Measurements from ENCODE around the gene FBXW4. TPM values are rescaled to one million over a fixed set of nuclear protein-coding genes. Genes with fewer than 3 reads are reported as not detected.

The FBXW4 gene
- total and polyA plus RNA-seq, 7 experiments from 2014 or later, result 6.1 to 105 (median 73.2) TPM

- ChIA-PET CTCF (interaction anchor here (0.6 to 0.7 kb wide), 2 partner anchors 84 to 219 kb away, joined by 3 to 5 read pairs; no protein-coding TSS in a partner anchor), POLR2A (no interaction called here)
- Mint-ChIP-seq H3K4me1 (peaks cover 0 to 11% (median 5%) of the 10 kb centered on the region in 7 donors), H3K9me3 (no peaks in the 10 kb centered on the region), H3K4me3 (no peak overlapping the region), H3K27ac (peak overlapping the region in 1 of 9 donors; percentile 36), H3K27me3 (no peaks in the 10 kb centered on the region), H3K36me3 (peaks cover 4 to 43% (median 18%) of the 10 kb centered on the region in 5 donors)
- no peak for ATAC-seq
- intact Hi-C loops (cut with micrococcal nuclease), result no loop called here
- Histone ChIP-seq H3K27ac (ENCODE audit: low read depth, low read length) (no peak overlapping the region), H3K27me3 (ENCODE audit: control insufficient read depth in 2 of 2, insufficient read depth in 2 of 2, low read length in 2 of 2) (no peaks in the 10 kb centered on the region), H3K4me3 (ENCODE audit: low read length) (no peak overlapping the region), H3K4me1 (ENCODE audit: control insufficient read depth in 2 of 2, insufficient read depth in 2 of 2, low read length in 2 of 2) (no peaks in the 10 kb centered on the region), H3K9me3 (ENCODE audit: control insufficient read depth in 2 of 3, low read length in 3 of 3) (no peaks in the 10 kb centered on the region), H3K36me3 (ENCODE audit: control insufficient read depth in 2 of 3, insufficient read depth in 3 of 3, low read length in 3 of 3) (peaks cover 3 to 82% (median 23%) of the 10 kb centered on the region in 3 experiments)
- DNase-seq, result no peak
Measured at GRCh38 chr10:101655570-101655969, 39.4 kb downstream of the FBXW4 start.

GRCh38 chr10:101653536-101653935 is 41.4 kb downstream of the FBXW4 start:
- no peaks in the 10 kb centered on the region for H3K27me3 Mint-ChIP-seq
- intact Hi-C loops (cut with micrococcal nuclease), result no loop called here
- Histone ChIP-seq H3K36me3 (ENCODE audit: control insufficient read depth in 2 of 3, insufficient read depth in 3 of 3, low read length in 3 of 3) (peaks cover 0 to 78% (median 23%) of the 10 kb centered on the region in 3 experiments), H3K27me3 (ENCODE audit: control insufficient read depth in 2 of 2, insufficient read depth in 2 of 2, low read length in 2 of 2) (no peaks in the 10 kb centered on the region), H3K9me3 (ENCODE audit: control insufficient read depth in 2 of 3, low read length in 3 of 3) (no peaks in the 10 kb centered on the region), H3K4me3 (ENCODE audit: low read length) (no peak overlapping the region), H3K27ac (ENCODE audit: low read depth, low read length) (no peak overlapping the region), H3K4me1 (ENCODE audit: control insufficient read depth in 2 of 2, insufficient read depth in 2 of 2, low read length in 2 of 2) (no peaks in the 10 kb centered on the region)
- ATAC-seq, result no peak
- CTCF ChIA-PET, result no interaction called here
- H3K4me1 Mint-ChIP-seq, result peaks cover 0 to 19% (median 11%) of the 10 kb centered on the region in 7 donors
- H3K4me3 Mint-ChIP-seq, result no peak overlapping the region
- H3K9me3 Mint-ChIP-seq, result no peaks in the 10 kb centered on the region
- peaks cover 4 to 40% (median 16%) of the 10 kb centered on the region in 5 donors for H3K36me3 Mint-ChIP-seq
- POLR2A ChIA-PET, result interaction anchor here (0.6 kb wide), 1 partner anchor 61 kb away, joined by 7 read pairs; no protein-coding TSS in a partner anchor
- no peak for DNase-seq
- H3K27ac Mint-ChIP-seq, result no peak overlapping the region

- intact Hi-C loops (cut with micrococcal nuclease), result no loop called here
- peaks cover 0 to 42% (median 8%) of the 10 kb centered on the region in 5 donors for H3K36me3 Mint-ChIP-seq
- H3K27ac Mint-ChIP-seq, result no peak overlapping the region
- DNase-seq, result no peak
- no peaks in the 10 kb centered on the region for H3K27me3 Mint-ChIP-seq
- no peaks in the 10 kb centered on the region for H3K4me1 ChIP-seq (ENCODE audit: control insufficient read depth in 2 of 2, insufficient read depth in 2 of 2, low read length in 2 of 2)
- POLR2A ChIA-PET, result no interaction called here
- no peaks in the 10 kb centered on the region for H3K9me3 Mint-ChIP-seq
- no peak overlapping the region for H3K4me3 Mint-ChIP-seq
- no peak overlapping the region for H3K27ac ChIP-seq (ENCODE audit: low read depth, low read length)
- ATAC-seq, result no peak
- H3K4me1 Mint-ChIP-seq, result peaks cover 0 to 24% (median 7%) of the 10 kb centered on the region in 7 donors
- H3K27me3 ChIP-seq (ENCODE audit: control insufficient read depth in 2 of 2, insufficient read depth in 2 of 2, low read length in 2 of 2), result no peaks in the 10 kb centered on the region
- CTCF ChIA-PET, result no interaction called here
- H3K4me3 ChIP-seq (ENCODE audit: low read length), result no peak overlapping the region
- H3K9me3 ChIP-seq (ENCODE audit: control insufficient read depth in 2 of 3, low read length in 3 of 3), result no peaks in the 10 kb centered on the region
- H3K36me3 ChIP-seq (ENCODE audit: control insufficient read depth in 2 of 3, insufficient read depth in 3 of 3, low read length in 3 of 3), result peaks cover 0 to 80% (median 23%) of the 10 kb centered on the region in 3 experiments
Measured at GRCh38 chr10:101651336-101651735, 43.6 kb downstream of the FBXW4 start.

DNA sequence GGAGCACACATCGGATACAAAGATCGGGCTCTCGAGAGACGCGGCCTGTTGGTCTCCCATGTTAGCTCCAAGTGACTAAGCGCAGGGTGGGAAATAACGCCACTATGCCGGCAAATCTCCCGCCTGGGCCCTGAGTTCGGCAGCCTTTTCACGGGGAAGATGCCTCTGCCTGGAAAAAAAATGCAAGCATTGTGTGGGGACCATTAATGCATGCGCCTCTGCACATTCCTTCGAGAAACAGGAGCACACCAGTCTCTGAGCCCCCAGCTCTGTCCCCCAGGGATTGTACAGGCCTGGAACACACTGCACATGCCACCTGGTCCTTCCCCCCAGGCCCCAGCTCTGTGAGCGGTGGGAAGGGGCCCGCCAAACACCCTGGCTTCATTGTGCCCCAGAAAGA is 44.1 kb downstream of the FBXW4 start:
- Histone ChIP-seq H3K4me3 (ENCODE audit: low read length) (no peak overlapping the region), H3K36me3 (ENCODE audit: control insufficient read depth in 2 of 3, insufficient read depth in 3 of 3, low read length in 3 of 3) (peaks cover 0 to 80% (median 21%) of the 10 kb centered on the region in 3 experiments), H3K27ac (ENCODE audit: low read depth, low read length) (no peak overlapping the region), H3K27me3 (ENCODE audit: control insufficient read depth in 2 of 2, insufficient read depth in 2 of 2, low read length in 2 of 2) (no peaks in the 10 kb centered on the region), H3K4me1 (ENCODE audit: control insufficient read depth in 2 of 2, insufficient read depth in 2 of 2, low read length in 2 of 2) (no peaks in the 10 kb centered on the region), H3K9me3 (ENCODE audit: control insufficient read depth in 2 of 3, low read length in 3 of 3) (no peaks in the 10 kb centered on the region)
- Mint-ChIP-seq H3K36me3 (peaks cover 0 to 38% (median 7%) of the 10 kb centered on the region in 5 donors), H3K4me3 (no peak overlapping the region), H3K27ac (no peak overlapping the region), H3K27me3 (no peaks in the 10 kb centered on the region), H3K9me3 (no peaks in the 10 kb centered on the region), H3K4me1 (peaks cover 0 to 20% (median 5%) of the 10 kb centered on the region in 7 donors)
- ATAC-seq, result no peak
- intact Hi-C loops (cut with micrococcal nuclease), result no loop called here
- ChIA-PET POLR2A (no interaction called here), CTCF (no interaction called here)
- no peak for DNase-seq

DNA sequence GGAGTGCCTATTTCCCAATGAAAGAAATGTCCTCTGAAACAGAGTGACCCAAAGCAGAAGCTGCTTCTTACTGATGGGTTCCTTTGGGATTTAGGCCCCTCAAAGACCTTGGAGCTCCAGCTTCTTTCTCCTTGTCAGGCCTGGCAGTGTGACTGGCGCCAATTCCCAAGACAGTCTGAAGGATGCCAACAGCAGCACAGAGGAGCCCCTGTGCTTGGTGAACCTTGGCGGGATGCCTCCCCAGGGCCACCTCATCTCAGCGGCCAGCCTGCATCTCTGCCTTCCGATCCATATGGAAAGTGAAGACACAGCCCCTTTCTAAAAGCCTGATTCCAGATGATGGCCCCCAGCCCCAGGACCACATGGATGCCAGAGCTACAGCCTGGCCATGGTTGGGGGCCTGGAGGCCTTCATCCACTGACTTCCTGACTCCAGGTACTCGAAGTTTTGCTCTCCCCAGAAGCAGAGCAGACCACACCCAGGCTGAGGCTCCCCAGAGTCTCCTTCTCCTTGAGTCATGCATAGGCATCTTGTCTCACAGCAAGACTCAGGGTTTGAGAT is 45.4 kb downstream of the FBXW4 start:
- H3K36me3 Mint-ChIP-seq, result peaks cover 0 to 30% (median 5%) of the 10 kb centered on the region in 5 donors
- ATAC-seq, result no peak
- CTCF ChIA-PET, result no interaction called here

GRCh38 chr10:101647255-101647654 is 47.7 kb downstream of the FBXW4 start:
- no peaks in the 10 kb centered on the region for H3K27me3 Mint-ChIP-seq
- Histone ChIP-seq H3K27ac (ENCODE audit: low read depth, low read length) (no peak overlapping the region), H3K9me3 (ENCODE audit: control insufficient read depth in 2 of 3, low read length in 3 of 3) (no peaks in the 10 kb centered on the region), H3K4me3 (ENCODE audit: low read length) (no peak overlapping the region), H3K27me3 (ENCODE audit: control insufficient read depth in 2 of 2, insufficient read depth in 2 of 2, low read length in 2 of 2) (no peaks in the 10 kb centered on the region), H3K4me1 (ENCODE audit: control insufficient read depth in 2 of 2, insufficient read depth in 2 of 2, low read length in 2 of 2) (no peaks in the 10 kb centered on the region), H3K36me3 (ENCODE audit: control insufficient read depth in 2 of 3, insufficient read depth in 3 of 3, low read length in 3 of 3) (peaks cover 0 to 87% (median 6%) of the 10 kb centered on the region in 3 experiments)
- ATAC-seq, result no peak
- CTCF ChIA-PET, result no interaction called here
- H3K9me3 Mint-ChIP-seq, result no peaks in the 10 kb centered on the region
- peaks cover 3 to 38% (median 5%) of the 10 kb centered on the region in 5 donors for H3K36me3 Mint-ChIP-seq
- POLR2A ChIA-PET, result no interaction called here
- peak overlapping the region in 1 of 9 donors; percentile 60 for H3K27ac Mint-ChIP-seq
- no peak overlapping the region for H3K4me3 Mint-ChIP-seq
- intact Hi-C loops (cut with micrococcal nuclease), result no loop called here
- no peak for DNase-seq
- H3K4me1 Mint-ChIP-seq, result peaks cover 0 to 29% (median 15%) of the 10 kb centered on the region in 7 donors

More for the DNA sequence above, 45.4 kb downstream of the FBXW4 start:
- no peaks in the 10 kb centered on the region for H3K9me3 ChIP-seq (ENCODE audit: control insufficient read depth in 2 of 3, low read length in 3 of 3)
- Mint-ChIP-seq H3K4me3 (no peak overlapping the region), H3K27me3 (no peaks in the 10 kb centered on the region), H3K27ac (peak overlapping the region in 1 of 9 donors; percentile 49), H3K9me3 (no peaks in the 10 kb centered on the region), H3K4me1 (peaks cover 0 to 21% (median 9%) of the 10 kb centered on the region in 7 donors)
- H3K4me1 ChIP-seq (ENCODE audit: control insufficient read depth in 2 of 2, insufficient read depth in 2 of 2, low read length in 2 of 2), result no peaks in the 10 kb centered on the region
- H3K36me3 ChIP-seq (ENCODE audit: control insufficient read depth in 2 of 3, insufficient read depth in 3 of 3, low read length in 3 of 3), result peaks cover 0 to 80% (median 16%) of the 10 kb centered on the region in 3 experiments
- POLR2A ChIA-PET, result interaction anchor here (1.1 kb wide), 1 partner anchor 9 kb away, joined by 3 read pairs; no protein-coding TSS in a partner anchor
- intact Hi-C loops (cut with micrococcal nuclease), result no loop called here
- no peak overlapping the region for H3K4me3 ChIP-seq (ENCODE audit: low read length)
- no peak overlapping the region for H3K27ac ChIP-seq (ENCODE audit: low read depth, low read length)
- DNase-seq, result no peak
- no peaks in the 10 kb centered on the region for H3K27me3 ChIP-seq (ENCODE audit: control insufficient read depth in 2 of 2, insufficient read depth in 2 of 2, low read length in 2 of 2)

DNA sequence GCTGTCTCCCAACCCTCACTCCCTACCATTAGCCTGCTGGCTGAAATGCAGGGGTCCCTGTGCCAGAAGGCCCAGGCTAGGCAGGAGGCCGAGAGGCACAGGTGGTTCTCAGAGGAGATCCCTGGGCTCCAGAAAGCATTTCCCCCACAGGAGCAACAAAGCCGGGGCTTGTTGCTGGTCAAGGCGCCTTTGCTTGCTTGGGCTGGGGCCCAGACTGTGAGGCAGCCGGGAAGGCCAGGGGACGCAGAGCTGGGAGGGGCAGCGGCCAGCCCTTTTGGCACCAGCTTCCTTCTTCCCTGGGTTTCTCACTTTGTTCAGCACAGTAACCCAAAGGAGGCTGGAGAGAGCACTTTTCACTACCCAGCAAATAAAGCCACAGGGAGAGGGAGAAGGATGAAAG is 48.6 kb downstream of the FBXW4 start:
- H3K27ac ChIP-seq (ENCODE audit: low read depth, low read length), result no peak overlapping the region
- Mint-ChIP-seq H3K36me3 (peaks cover 4 to 42% (median 6%) of the 10 kb centered on the region in 5 donors), H3K27ac (no peak overlapping the region), H3K27me3 (no peaks in the 10 kb centered on the region), H3K4me1 (peaks cover 0 to 30% (median 15%) of the 10 kb centered on the region in 7 donors), H3K4me3 (no peak overlapping the region), H3K9me3 (no peaks in the 10 kb centered on the region)
- peaks cover 0 to 79% (median 6%) of the 10 kb centered on the region in 3 experiments for H3K36me3 ChIP-seq (ENCODE audit: control insufficient read depth in 2 of 3, insufficient read depth in 3 of 3, low read length in 3 of 3)
- DNase-seq (no peak), ATAC-seq (no peak)
- no peak overlapping the region for H3K4me3 ChIP-seq (ENCODE audit: low read length)
- ChIA-PET CTCF (no interaction called here), POLR2A (no interaction called here)
- no peaks in the 10 kb centered on the region for H3K4me1 ChIP-seq (ENCODE audit: control insufficient read depth in 2 of 2, insufficient read depth in 2 of 2, low read length in 2 of 2)
- no peaks in the 10 kb centered on the region for H3K27me3 ChIP-seq (ENCODE audit: control insufficient read depth in 2 of 2, insufficient read depth in 2 of 2, low read length in 2 of 2)
- intact Hi-C loops (cut with micrococcal nuclease), result no loop called here
- no peaks in the 10 kb centered on the region for H3K9me3 ChIP-seq (ENCODE audit: control insufficient read depth in 2 of 3, low read length in 3 of 3)
